Fibroblast of skin of left quadriceps (primary cell): ENCODE data around the gene MRPS6.

Source experiments
- DNase-seq, 2 experiments: peaks; one replicate each; pipeline ENCODE4 v3.0.0-alpha.2; 2013; ENCODE audit warnings: low read depth in 2 of 2

MRPS6 gene

GRCh38 chr21:34100790-34101189 is 27.4 kb downstream of the MRPS6 start:
- no peak for DNase-seq

GRCh38 chr21:34105947-34106541 is 32.7 kb downstream of the MRPS6 start:
- DNase-seq = no peak

GRCh38 chr21:34107606-34108005 is 34.2 kb downstream of the MRPS6 start:
- DNase-seq = no peak

- DNase-seq = no peak
These were observed 35.7 kb downstream of the MRPS6 start for GRCh38 chr21:34109075-34109474.

GRCh38 chr21:34110594-34111202 is 37.3 kb downstream of the MRPS6 start:
- DNase-seq = no peak

GRCh38 chr21:34112316-34113033 is 39.1 kb downstream of the MRPS6 start:
- no peak for DNase-seq

GRCh38 chr21:34113842-34114241 is 40.5 kb downstream of the MRPS6 start:
- DNase-seq = no peak

- no peak for DNase-seq
These were observed 41.8 kb downstream of the MRPS6 start for GRCh38 chr21:34115160-34115559.

- no peak for DNase-seq
These were observed 43.2 kb downstream of the MRPS6 start for GRCh38 chr21:34116569-34116968.

GRCh38 chr21:34120867-34121266 is 47.5 kb downstream of the MRPS6 start:
- DNase-seq = no peak

GRCh38 chr21:34122047-34122446 is 48.7 kb downstream of the MRPS6 start:
- DNase-seq = no peak

- no peak for DNase-seq
These were observed 50.2 kb downstream of the MRPS6 start for GRCh38 chr21:34123609-34124008.

- peak in 1 of 2 experiments; percentile 25 for DNase-seq
These were observed 52.9 kb downstream of the MRPS6 start for GRCh38 chr21:34126269-34126668.

- DNase-seq = no peak
These were observed 53.3 kb downstream of the MRPS6 start for GRCh38 chr21:34126691-34127090.

GRCh38 chr21:34128124-34128523 is 54.7 kb downstream of the MRPS6 start:
- DNase-seq = no peak

GRCh38 chr21:34128674-34129038 is 55.3 kb downstream of the MRPS6 start:
- no peak for DNase-seq

GRCh38 chr21:34129039-34129891 is 55.9 kb downstream of the MRPS6 start:
- peak; percentile 84 to 85 for DNase-seq

GRCh38 chr21:34129901-34130715 is 56.7 kb downstream of the MRPS6 start:
- no peak for DNase-seq

GRCh38 chr21:34130716-34130985 is 57.3 kb downstream of the MRPS6 start:
- no peak for DNase-seq

- DNase-seq = no peak
These were observed 58.2 kb downstream of the MRPS6 start for GRCh38 chr21:34131586-34131985.

GRCh38 chr21:34132202-34132601 is 58.8 kb downstream of the MRPS6 start:
- no peak for DNase-seq

GRCh38 chr21:34132926-34133325 is 59.5 kb downstream of the MRPS6 start:
- DNase-seq = no peak
